Left colon (tissue), 2 donors: ENCODE data around the gene TBC1D2B. TPM values are rescaled to one million over a fixed set of nuclear protein-coding genes. Genes with fewer than 3 reads are reported as not detected.

Source experiments
- ATAC-seq: fragments of 200-7000 bp; cut with Tn5 transposase; one replicate; pipeline ENCODE4 v1.9.1; 2020; ENCODE audit warnings: mild to moderate bottlenecking, moderate library complexity
- DNase-seq, 2 donors: peaks; one replicate each; pipeline ENCODE4 v3.0.0-alpha.2; 2020
- intact Hi-C, 2 donors: fragments of 100-400 bp; cut with DNase I in 1 of 2; cut with micrococcal nuclease in 1 of 2; formaldehyde crosslinking; loops; one replicate each; pipeline versions ENCODE4 v1.11.2 to v1.14.0; 2022; cut with DNase I, micrococcal nuclease
- total RNA-seq, 2 donors: library from RNA; stranded (reverse); fragmentation: NEBNext Ultra II Directional; extraction: Animal tissue kit (Norgen Biotek cat#: 25700); gene quantifications; one replicate each; pipeline ENCODE4 v1.2.1, GENCODE V29; 2021
- donor health status: DM: no; HTN: no; CAD: no.
- donor health status: DM: yes; HTN: yes; CAD: no.

The TBC1D2B gene
- total RNA-seq, 2 donors from 2014 or later, result 41.3 to 63.5 TPM

- ATAC-seq, result no peak
- intact Hi-C loops, result loop anchor here in 1 of 2 donors (10.0 kb wide), 1 partner anchor 117 kb away; no protein-coding TSS in a partner anchor
- DNase-seq, result no peak
Observed at GRCh38 chr15:78101423-78102105, 24.1 kb upstream of the TBC1D2B start.

- intact Hi-C loops, result loop anchor here in 1 of 2 donors (10.0 kb wide), 1 partner anchor 116 kb away; no protein-coding TSS in a partner anchor
- ATAC-seq, result no peak
- DNase-seq, result no peak
Observed at GRCh38 chr15:78100886-78101285, 23.4 kb upstream of the TBC1D2B start.

DNA sequence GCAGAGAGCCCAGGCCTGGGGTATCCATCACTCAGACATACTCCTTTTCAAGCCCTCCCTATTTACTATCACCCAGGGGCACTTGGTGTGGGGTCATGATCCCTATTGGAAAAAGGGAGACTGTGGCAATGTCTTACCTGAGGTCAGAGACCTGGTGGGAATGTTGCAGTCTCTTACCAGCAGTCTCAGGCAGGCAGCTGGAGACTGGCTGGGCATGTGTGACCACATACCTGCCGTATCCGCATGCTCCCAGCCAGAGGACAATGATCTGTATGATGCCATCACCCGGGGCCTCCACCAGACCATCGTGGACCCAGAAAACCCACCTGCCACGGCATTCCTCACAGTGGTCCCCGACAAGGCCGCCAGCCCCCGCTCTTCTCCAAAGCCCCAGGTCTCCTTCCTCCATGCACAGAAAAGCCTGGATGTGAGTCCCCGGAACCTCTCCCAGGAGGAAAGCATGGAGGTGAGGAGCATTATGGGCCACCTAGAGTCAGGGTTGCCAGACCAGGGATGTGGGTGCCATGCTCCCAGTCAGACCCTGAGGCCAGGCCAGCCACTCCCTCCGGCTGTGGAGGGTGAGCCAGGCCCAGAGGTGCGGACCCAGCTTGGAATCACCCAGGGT lies 20.7 kb upstream of the TBC1D2B start:
- intact Hi-C loops, result no loop called here
- ATAC-seq (no peak), DNase-seq (no peak)

- ATAC-seq (no peak), DNase-seq (no peak)
- intact Hi-C loops, result no loop called here
Observed at GRCh38 chr15:78097667-78098066, 20.2 kb upstream of the TBC1D2B start.

DNA sequence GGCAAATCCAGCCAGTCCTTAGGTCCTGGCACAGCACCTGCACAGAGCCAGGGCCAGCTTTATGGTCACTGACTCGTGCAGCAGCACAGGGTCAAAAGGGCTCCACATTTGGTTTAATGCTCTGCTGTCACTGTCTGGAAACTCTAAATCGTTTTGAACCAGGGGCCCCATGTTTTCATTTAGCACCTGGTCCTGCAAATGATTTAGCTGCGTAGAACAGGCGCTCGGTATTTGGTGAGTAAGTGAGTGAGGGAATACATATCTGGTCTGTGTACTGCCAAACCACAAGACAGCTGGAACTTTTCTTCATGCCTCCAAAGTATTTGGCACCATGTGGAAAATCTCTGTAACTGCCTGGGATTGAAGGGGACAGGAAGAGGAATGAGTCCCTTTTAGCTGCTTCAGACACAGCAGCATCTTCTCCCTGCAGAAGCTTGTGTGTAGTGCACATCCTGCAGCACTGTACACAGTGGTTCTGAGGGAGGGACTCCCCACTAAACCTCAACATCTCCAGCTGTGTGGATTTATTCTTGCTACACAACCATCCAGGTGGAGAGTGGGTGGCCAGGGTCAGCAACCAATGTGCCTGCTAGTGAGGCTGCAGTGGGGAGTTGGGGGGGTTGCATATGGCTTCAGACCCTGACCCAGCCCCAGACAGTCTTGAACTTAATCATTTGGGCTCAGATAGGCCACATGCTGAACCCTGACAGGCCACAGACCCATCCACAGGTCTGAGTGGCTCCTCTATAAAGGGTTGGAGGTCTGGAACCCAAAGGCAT lies 15.9 kb upstream of the TBC1D2B start:
- DNase-seq (peak in 1 of 2 donors; percentile 19), ATAC-seq (no peak)
- intact Hi-C loops, result no loop called here

DNA sequence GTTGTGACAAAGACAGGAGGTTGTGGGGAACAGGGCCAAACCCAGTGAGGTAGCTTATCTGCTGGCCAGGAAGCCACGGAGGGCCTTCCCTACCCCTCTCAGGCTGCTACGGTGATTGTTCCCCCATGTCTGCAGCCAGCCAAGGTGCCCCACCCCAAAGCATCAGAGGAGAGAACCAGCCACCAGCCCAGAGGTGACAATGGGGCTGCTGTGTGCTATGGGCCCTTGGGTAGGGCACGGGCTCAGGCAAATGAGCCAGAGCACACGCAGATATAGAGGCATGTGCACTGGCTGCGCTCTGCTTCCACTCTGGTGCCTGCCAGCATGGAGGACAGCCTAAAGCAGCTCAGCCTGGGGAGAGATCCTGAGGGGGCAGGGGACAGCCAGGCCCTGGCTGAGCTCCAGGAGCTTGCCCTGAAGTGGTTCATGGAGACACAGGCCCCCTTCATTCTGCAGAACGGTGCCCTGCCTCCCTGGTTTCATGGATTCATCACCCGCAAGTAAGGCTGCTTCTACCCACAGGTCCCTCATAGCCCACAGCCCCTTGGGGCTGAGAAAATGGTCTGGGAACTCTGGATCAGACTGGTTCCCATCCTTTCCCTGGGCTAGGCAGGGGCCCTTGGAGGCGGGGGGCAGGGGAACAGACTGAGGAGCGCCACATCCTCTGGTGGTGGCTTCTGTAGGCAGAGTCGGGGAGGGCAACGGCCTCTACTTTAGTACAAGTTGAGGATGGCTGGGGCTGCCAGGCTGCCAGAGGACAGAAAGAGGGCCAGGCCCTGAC lies 14.9 kb upstream of the TBC1D2B start, which contains the start of gene SH2D7:
SH2D7 (plus strand) TSS at position 301 of the 781 bp plus-strand sequence; CDS start at position 325, 24 bp downstream.
- ATAC-seq (peak; percentile 27), DNase-seq (peak in 1 of 2 donors; percentile 29)
- intact Hi-C loops, result no loop called here

DNA sequence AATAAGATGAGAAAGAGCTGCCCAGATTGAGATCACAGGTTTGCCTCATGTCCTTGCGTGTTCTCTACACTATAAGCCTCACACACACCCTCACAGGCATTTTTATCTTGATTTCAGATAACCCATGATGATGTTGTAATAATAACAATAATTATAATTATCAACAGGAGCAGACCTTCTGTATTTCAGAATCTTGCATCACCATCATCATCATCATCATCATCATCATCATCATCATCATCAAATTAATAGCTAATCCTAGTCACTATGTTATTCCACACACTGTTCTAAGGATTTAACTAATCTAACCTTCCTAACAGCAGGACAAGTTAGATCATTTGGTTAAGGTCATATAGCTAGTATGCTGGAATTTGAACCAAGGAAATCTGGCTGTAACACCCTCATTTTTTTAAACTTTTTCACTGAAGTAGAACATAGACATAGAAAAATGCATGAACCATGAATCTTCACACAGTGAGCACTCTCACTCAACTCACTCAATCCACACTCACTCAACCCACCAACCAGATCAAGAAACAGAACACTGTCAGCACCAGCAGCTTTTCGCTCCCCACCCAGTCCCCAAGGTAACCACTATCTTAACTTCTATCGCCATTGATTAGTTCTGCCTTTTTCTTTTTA lies 13.0 kb upstream of the TBC1D2B start:
- DNase-seq (no peak), ATAC-seq (no peak)
- intact Hi-C loops, result no loop called here

DNA sequence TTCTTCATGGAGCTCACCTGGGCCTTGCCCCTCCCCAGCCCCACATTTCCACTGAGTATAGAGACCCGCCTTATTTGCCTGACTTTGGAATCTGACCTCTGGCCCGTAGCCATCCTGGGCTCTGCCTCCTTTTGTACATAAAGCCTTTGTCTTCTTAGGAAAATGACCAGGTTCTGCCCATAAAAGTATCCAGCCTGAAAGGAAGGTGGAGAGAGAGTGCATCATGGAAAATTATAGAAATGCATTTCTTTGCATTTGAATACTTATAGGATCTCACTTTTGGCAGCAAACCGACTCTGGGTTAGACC lies 11.2 kb upstream of the TBC1D2B start:
- peak; percentile 83 for DNase-seq
- peak; percentile 82 for ATAC-seq
- intact Hi-C loops, result no loop called here

DNA sequence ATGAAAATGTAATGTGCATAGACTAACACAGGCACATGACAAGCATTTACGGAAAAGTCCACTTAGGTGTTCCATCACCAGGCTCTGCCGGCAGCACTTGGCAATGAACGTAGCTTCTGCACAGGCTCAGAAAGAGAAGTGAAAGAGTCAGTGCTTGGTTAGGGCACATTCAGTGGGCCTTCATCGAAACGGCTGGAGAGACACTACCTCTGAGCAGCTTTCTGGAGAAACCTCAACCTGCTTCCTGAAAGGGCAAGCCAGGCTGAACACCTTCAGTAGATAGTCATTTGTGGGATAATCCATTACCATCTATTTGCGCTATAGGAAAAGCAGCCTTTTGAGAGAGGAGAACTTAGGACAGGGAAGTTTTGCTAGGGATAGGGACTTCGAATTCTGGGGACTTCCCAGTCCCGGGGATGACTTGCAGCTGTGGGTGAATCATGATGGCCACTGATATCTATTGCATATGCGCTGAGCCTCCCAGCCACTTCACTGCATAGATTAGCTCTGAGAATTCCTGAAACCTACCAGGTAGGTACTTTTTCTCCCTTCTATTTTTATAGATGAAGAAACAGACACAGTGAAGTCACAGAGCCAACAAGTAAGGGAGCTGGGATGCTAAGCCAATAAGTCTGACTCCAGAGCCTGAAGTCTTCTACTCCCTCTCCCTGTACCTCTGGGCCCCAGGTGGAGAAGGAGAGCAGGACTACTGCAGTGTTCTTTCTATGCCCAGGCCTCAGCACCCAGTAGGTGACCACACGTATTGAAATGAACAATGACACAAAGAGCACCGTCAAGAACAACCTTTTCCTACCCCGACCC lies 10.7 kb upstream of the TBC1D2B start:
- intact Hi-C loops, result no loop called here
- ATAC-seq, result peak; percentile 33
- no peak for DNase-seq

- intact Hi-C loops, result no loop called here
- DNase-seq (no peak), ATAC-seq (no peak)
Observed at GRCh38 chr15:78085928-78086327, 8.4 kb upstream of the TBC1D2B start.

- DNase-seq (peak; percentile 63 to 77), ATAC-seq (peak; percentile 47)
- intact Hi-C loops, result no loop called here
Observed at GRCh38 chr15:78084449-78084750, 6.9 kb upstream of the TBC1D2B start.

- ATAC-seq (peak; percentile 49), DNase-seq (peak in 1 of 2 donors; percentile 73)
- intact Hi-C loops, result no loop called here
Observed at GRCh38 chr15:78083687-78084448, 6.4 kb upstream of the TBC1D2B start.

GRCh38 chr15:78083186-78083585 lies 5.7 kb upstream of the TBC1D2B start:
- ATAC-seq (no peak), DNase-seq (no peak)
- intact Hi-C loops, result no loop called here

- intact Hi-C loops, result no loop called here
- no peak for ATAC-seq
- no peak for DNase-seq
Observed at GRCh38 chr15:78082743-78083110, 5.2 kb upstream of the TBC1D2B start.

DNA sequence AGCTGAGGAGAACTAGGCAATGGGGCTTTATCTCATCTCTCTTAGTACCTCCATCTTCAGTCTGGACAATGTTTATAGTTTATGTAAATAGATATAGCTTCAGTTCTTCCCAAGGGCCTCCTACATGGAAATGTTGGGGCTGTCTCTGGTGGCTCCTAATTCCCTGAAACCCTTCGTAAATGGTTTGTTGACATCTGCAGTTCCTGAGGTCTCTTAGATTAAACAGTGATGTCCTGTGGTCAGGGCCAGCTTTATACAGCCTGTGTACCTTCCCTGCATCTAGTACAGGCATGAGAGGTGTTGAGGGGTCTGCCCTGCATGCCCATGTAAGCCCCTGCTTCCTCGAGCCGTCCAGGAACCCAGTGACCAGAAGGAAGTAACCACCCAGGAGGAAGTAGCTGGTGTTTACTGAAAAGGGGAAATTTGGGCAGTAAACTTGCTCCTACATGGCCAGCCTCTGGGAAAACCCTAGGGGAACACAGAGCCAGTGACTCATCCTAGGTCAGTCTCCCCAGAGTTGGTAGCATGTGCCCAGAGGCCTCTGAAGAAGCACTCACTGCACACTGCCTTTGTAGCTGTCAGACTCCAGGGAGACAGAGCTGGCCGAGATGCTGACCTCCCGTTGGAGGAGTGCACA lies 4.7 kb upstream of the TBC1D2B start:
- ATAC-seq (peak; percentile 45), DNase-seq (peak in 1 of 2 donors; percentile 71)
- intact Hi-C loops, result no loop called here

DNA sequence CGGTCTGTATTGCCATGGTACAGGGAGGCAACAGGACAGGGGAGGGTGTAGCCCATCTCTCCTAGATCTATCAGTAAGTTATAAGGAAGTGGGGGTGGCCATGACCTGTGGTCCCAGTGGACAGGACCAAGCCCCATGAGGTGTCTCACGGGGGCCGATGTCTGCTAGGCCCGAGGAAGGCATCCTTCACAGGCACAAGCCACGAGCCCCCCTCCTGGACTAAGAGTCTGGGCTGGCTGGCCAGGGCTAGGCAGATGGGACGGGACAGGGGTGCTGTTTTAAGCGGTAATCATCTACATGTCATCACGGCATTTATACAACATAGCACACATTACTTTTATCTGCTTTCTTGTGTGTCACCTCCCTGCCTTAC lies 2.6 kb upstream of the TBC1D2B start:
- ATAC-seq (no peak), DNase-seq (no peak)
- intact Hi-C loops, result no loop called here
